ENCODE data around the gene PATJ. TPM values are rescaled to one million over a fixed set of nuclear protein-coding genes. Genes with fewer than 3 reads are reported as not detected.

The PATJ gene
- total RNA-seq, 1 experiment from 2014 or later = 48.8 TPM

DNA sequence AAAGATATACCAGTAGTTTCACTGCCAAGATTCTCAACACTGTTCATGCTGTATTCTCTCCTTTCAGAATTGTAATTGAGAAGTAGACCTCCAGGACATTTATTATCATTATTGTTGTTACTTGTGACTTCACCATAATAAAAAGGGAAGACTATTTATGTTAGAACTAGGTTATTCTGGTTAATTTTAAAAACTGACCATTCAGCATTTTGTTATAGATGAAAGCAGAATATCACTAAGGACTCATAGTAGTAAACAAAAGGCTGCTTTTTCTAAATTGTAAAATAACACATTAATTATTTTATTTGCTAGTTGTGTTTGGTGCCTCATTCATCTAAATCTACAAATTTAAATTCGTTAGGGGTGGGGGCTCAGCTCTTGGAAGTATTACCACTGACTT is 210.4 kb downstream of the PATJ start:
- no peaks in the 10 kb centered on the region for H3K4me1 ChIP-seq (ENCODE audit: control insufficient read depth in 1 of 2, insufficient read depth in 2 of 2, low read length in 2 of 2)
- TF ChIP-seq, protein P1, sequence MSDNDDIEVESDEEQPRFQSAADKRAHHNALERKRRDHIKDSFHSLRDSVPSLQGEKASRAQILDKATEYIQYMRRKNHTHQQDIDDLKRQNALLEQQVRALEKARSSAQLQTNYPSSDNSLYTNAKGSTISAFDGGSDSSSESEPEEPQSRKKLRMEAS (IDR thresholded peaks at IDR 0.05) = no peak
- H2AFZ ChIP-seq (ENCODE audit: low read depth, low read length, poor library complexity, severe bottlenecking) = no peak overlapping the region
- no peaks in the 10 kb centered on the region for H3K79me2 ChIP-seq (ENCODE audit: insufficient read depth, low read length)
- no peaks in the 10 kb centered on the region for H3K27me3 ChIP-seq (ENCODE audit: insufficient read depth, low read length)
- intact Hi-C loops (cut with micrococcal nuclease) = loop anchor here (10.0 kb wide), 1 partner anchor 192 kb away; no protein-coding TSS in a partner anchor
- RAD21 ChIA-PET (ENCODE audit: low non-redundant PET in 1 of 2, low total read pairs in 2 of 2, uncharacterized antibody in 2 of 2, unreplicated experiment in 2 of 2) = no interaction called here
- CTCF ChIA-PET = no interaction called here
- H3K36me3 ChIP-seq (ENCODE audit: control insufficient read depth in 1 of 2, insufficient read depth in 2 of 2, low read length in 2 of 2) = no peaks in the 10 kb centered on the region
- no peak overlapping the region for H3K4me3 ChIP-seq (replicated peaks in 1 of 2; ENCODE audit: low read depth in 1 of 2, low read length in 2 of 2)
- POLR2A ChIA-PET = no interaction called here
- H4K20me1 ChIP-seq (ENCODE audit: insufficient read depth) = no peaks in the 10 kb centered on the region
- no peak overlapping the region for H3K9ac ChIP-seq (ENCODE audit: low read length)
- no peaks in the 10 kb centered on the region for H3K9me3 ChIP-seq (ENCODE audit: control insufficient read depth in 1 of 2, insufficient read depth in 1 of 2, low read depth in 1 of 2, low read length in 2 of 2)
- no peak for DNase-seq (ENCODE audit: low read depth, low spot score)
- ATAC-seq = no peak
- no peak overlapping the region for H3K4me2 ChIP-seq (ENCODE audit: low read length)
- H3K27ac ChIP-seq (ENCODE audit: low read depth, low read length) = no peak overlapping the region
- BruUV-seq (replicated peaks) = no TSS peak
- H3K9me2 ChIP-seq (ENCODE audit: insufficient read depth) = no peaks in the 10 kb centered on the region

DNA sequence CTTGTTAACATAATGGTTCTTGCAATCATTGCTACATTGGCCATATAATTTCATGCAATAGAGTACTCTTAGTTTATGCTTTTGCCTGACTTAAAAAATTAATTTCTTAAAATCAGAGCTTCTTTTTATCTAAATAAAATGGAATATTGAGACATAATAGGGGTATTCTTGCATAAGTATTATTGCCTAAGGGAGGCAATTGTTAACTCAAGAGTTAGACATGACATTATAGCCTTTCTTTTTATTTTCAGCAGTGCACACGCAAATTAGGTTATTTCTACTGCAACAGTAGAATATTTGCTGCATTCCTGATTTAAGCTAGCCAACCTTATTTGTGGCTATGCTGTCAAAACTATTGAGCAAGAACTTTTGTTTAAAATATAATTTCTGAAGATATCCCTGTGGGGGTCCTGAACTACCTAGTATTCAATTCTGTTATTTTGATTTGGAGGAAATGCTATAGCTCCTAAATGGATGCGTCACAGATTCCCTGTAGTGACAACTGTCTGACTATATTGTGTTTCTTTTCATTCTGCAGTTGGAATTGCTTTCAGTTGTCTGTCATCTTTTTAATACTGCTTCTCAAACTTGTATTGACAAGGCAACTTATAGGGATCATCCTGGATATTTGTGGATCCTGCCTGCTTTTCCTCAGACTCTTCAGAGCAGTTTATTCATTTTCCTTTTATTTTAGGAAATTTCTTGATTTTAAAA is 211.0 kb downstream of the PATJ start:
- intact Hi-C loops (cut with micrococcal nuclease) = loop anchor here (10.0 kb wide), 1 partner anchor 192 kb away; no protein-coding TSS in a partner anchor
- ChIA-PET POLR2A (no interaction called here), RAD21 (ENCODE audit: low non-redundant PET in 1 of 2, low total read pairs in 2 of 2, uncharacterized antibody in 2 of 2, unreplicated experiment in 2 of 2) (no interaction called here), CTCF (no interaction called here)
- DNase-seq (ENCODE audit: low read depth, low spot score) (no peak), ATAC-seq (no peak)
- H4K20me1 ChIP-seq (ENCODE audit: insufficient read depth) = no peaks in the 10 kb centered on the region
- no peaks in the 10 kb centered on the region for H3K79me2 ChIP-seq (ENCODE audit: insufficient read depth, low read length)
- no peak for TF ChIP-seq CTCF (IDR thresholded peaks at IDR 0.05 in 2 of 3, conservative IDR thresholded peaks at IDR 0.05 in 1 of 3; ENCODE audit: borderline replicate concordance in 1 of 3, insufficient read depth in 1 of 3, low read depth in 2 of 3, low read length in 2 of 3)
- no peak for TF ChIP-seq EZH2phosphoT487 (IDR thresholded peaks at IDR 0.05; ENCODE audit: borderline replicate concordance)
- no peak for TF ChIP-seq ATF3 (IDR thresholded peaks at IDR 0.05)
- no peak for TF ChIP-seq EZH2 (IDR thresholded peaks at IDR 0.05)
- no peak for TF ChIP-seq FOSL1 (IDR thresholded peaks at IDR 0.05; ENCODE audit: low read depth)
- H2AFZ ChIP-seq (ENCODE audit: low read depth, low read length, poor library complexity, severe bottlenecking) = no peak overlapping the region
- H3K27me3 ChIP-seq (ENCODE audit: insufficient read depth, low read length) = no peaks in the 10 kb centered on the region
- no peaks in the 10 kb centered on the region for H3K4me1 ChIP-seq (ENCODE audit: control insufficient read depth in 1 of 2, insufficient read depth in 2 of 2, low read length in 2 of 2)
- no peak overlapping the region for H3K9ac ChIP-seq (ENCODE audit: low read length)
- no peaks in the 10 kb centered on the region for H3K9me2 ChIP-seq (ENCODE audit: insufficient read depth)
- no peaks in the 10 kb centered on the region for H3K36me3 ChIP-seq (ENCODE audit: control insufficient read depth in 1 of 2, insufficient read depth in 2 of 2, low read length in 2 of 2)
- H3K4me2 ChIP-seq (ENCODE audit: low read length) = no peak overlapping the region
- no peak overlapping the region for H3K4me3 ChIP-seq (replicated peaks in 1 of 2; ENCODE audit: low read depth in 1 of 2, low read length in 2 of 2)
- H3K9me3 ChIP-seq (ENCODE audit: control insufficient read depth in 1 of 2, insufficient read depth in 1 of 2, low read depth in 1 of 2, low read length in 2 of 2) = no peaks in the 10 kb centered on the region
- H3K27ac ChIP-seq (ENCODE audit: low read depth, low read length) = no peak overlapping the region
- no TSS peak for BruUV-seq (replicated peaks)
